Kidney tubule cell (primary cell): ENCODE results near the gene MAS1L.
"Not testable (repeated sequence)": the region's sequence is repeated elsewhere in the genome, so short reads cannot be mapped to it uniquely, and the experiment has no call there.

Experiments
- DNase-seq: peaks from one replicate; pipeline ENCODE4 v3.0.0-alpha.2; 2018; ENCODE audit warnings: low spot score

MAS1L gene

GRCh38 chr6:29479560-29479959 is 8.2 kb downstream of the MAS1L start:
- no peak for DNase-seq

GRCh38 chr6:29478740-29479139 is 9.0 kb downstream of the MAS1L start:
- no peak for DNase-seq

DNA sequence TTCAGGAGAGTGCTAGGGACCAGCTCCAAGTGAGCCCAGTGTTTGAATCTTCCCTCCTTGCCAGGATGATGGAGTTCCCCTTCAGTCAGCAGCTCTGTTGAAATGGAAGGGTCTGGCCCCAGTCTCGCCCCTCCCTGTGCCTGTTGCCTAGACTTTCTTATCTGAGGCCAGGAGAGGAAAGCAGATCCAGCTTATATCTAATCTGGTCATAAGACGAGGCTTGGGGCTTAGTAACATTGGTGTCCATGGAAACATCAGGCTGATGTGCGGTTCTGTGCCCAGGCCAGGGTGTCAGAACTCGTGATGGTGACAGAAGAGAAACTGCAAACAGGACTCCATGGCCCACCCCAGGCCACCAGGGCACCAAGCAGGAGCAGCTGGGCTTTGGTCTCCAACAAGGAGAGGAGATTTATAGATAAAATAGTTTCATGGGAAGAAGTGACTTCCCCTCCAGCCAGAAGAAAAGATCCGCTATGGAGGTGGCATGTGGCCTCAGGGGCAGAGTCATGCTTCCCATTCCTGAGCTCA is 9.8 kb downstream of the MAS1L start:
- no peak for DNase-seq

DNA sequence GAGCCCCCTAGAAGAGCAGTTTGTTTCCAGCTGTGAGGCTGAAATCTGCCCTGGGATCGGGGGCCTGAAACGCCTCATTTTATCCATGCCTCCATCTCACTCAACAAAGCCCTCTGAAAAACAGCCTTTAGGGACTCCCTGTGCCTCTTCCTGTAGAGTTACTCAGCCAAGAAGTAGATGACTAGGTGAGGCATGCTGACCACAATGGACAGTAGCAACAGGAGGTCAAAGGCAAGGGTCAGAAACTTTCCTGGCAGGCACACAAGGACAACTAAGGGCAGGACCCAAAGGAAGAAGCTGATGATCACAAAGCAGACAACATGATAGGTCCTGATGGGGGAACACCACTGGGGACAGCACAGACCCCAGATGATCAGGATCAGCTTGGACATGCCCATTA is 12.8 kb downstream of the MAS1L start:
- DNase-seq = peak; percentile 23

- DNase-seq = no peak
Measured at GRCh38 chr6:29466241-29466640, 21.5 kb downstream of the MAS1L start.

DNA sequence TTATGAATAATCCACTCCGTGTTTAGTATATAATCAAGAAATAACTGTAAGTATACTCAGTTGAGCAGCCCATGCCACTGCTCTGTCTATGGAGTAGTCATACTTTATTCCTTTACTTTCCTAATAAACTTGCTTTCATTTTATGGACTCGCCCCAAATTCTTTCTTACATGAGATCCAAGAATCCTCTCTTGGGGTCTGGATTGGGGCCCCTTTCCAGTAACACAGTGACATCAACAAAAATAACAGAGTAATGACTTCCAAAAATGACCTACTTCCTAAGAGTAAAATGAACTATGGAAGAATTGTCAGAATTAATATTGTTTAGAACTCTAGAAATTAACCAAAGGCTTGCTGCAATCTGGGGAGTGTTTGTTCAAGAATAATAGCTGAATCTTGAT is 22.0 kb downstream of the MAS1L start:
- no peak for DNase-seq

GRCh38 chr6:29465279-29465678 is 22.5 kb downstream of the MAS1L start:
- no peak for DNase-seq

GRCh38 chr6:29462022-29462421 is 25.7 kb downstream of the MAS1L start:
- no peak for DNase-seq

GRCh38 chr6:29461021-29461814 is 26.5 kb downstream of the MAS1L start:
- no peak for DNase-seq

DNA sequence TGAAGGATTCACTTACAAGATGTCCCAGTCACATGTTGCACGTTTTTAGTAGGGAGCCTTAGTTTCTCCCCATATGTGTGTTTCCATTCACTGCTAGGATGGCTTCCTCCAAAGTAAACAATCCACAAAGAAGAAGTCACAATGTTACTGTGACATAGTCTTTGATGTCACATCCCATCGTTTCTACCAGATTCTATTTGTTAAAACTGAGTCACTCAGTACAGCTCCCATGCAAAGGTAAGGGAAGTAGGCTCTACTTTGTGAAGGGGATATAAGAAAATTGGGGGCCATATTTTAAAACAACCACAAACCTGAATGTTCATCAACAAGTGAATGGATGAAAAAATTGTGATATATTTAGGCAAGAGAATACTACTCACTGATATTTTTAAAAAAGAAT is 30.8 kb downstream of the MAS1L start, which contains the start of the genes OR11A1 and OR2H1:
OR11A1 (minus strand) TSS at position 101 of the 400 bp plus-strand sequence. CDS start 29,430 bp downstream, outside the sequence.
OR2H1 (plus strand) TSS at position 185 of the 400 bp plus-strand sequence. CDS start 4,615 bp downstream, outside the sequence.
- DNase-seq = no peak

- no peak for DNase-seq
Measured at GRCh38 chr6:29451471-29452193, 36.1 kb downstream of the MAS1L start.

GRCh38 chr6:29447670-29448069 is 40.1 kb downstream of the MAS1L start:
- DNase-seq = peak; percentile 26

DNA sequence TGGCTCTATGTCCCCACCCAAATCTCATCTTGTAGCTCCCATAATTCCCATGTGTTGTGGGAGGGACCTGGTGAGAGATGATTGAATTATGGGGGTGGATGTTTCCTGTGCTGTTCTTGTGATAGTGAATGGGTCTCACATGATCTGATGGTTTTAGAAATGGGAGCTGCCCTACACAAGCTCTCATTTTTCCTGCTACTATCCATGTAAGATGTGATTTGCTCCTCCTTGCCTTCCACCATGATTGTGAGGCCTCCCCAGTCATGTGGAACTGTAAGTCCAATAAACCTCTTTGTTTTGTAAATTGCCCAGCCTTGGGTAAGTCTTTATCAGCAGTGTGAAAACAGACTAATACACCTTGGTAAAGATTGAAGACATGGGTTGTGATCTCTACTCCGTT is 43.7 kb downstream of the MAS1L start:
- DNase-seq = not testable (repeated sequence)

GRCh38 chr6:29442719-29443118 is 45.0 kb downstream of the MAS1L start:
- DNase-seq = no peak

DNA sequence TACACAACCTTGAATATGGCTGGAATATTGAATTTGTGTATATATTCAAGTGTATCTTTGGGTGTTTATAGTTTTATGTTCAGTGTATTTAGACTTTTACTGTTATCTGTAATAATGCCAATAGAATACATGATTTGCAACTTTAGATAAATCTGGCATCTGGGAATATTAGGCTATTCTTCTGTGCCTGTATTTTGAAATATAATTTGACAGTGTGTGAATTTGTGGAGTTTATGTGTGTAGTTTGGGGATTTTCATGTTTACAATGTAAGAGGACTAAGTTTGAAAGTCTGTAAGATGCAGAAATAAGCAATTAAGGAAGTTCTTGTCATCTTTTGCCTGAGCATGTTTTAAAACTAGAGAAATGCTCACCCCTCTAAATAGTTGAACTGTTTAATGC is 48.8 kb downstream of the MAS1L start, which contains the start of gene OR10C1:
OR10C1 (plus strand) TSS at position 301 of the 400 bp plus-strand sequence. CDS start 710 bp downstream, outside the sequence.
- no peak for DNase-seq

DNA sequence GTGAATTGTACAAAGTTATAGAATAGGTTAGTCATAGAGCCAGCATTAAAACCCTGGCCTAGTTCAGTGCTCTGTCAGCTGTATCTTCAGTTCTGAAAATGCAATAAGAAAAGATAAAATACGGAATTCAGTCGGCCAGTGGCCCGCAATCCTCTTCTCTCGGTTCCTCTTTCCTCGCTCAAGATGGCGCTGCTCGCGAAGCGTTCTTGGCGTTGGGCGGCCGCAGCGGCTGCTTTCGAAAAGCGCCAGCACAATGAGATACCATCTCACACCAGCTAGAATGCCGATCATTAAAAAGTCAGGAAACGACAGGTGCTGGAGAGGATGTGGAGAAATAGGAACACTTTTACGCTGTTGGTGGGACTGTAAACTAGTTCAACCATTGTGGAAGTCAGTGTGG is 51.0 kb downstream of the MAS1L start:
- not testable (repeated sequence) for DNase-seq
